ENCODE results near the gene GIPR. TPM values are rescaled to one million over a fixed set of nuclear protein-coding genes. Genes with fewer than 3 reads are reported as not detected.
A peak's percentile ranks its signal among the peaks of the same experiment; 100 is the strongest.
"Not testable (repeated sequence)": the region's sequence is repeated elsewhere in the genome, so short reads cannot be mapped to it uniquely, and the experiment has no call there.

GIPR gene
- total and polyA plus RNA-seq, 2 of the 13 experiments (the other 11 are each of a cell fraction or from before 2014, with no cell fraction given): 0.15 to 1.2 TPM

DNA sequence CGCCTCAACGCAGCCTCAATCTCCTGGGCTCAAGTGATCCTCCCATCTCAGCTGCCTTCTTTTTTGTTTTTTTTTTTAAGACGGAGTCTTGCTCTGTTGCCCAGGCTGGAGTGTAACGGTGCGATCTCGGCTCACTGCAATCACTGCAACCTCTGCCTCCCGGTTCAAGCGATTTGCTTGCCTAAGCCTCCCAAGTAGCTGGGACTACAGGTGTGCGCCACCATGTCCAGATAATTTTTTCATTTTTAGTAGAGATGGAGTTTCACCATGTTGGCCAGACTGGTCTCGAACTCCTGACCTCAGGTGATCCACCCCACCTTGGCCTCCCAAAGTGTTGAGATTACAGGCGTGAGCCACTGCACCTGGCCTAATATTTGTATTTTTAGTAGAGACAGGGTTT is 52.0 kb downstream of the GIPR start:
- H3K27me3 ChIP-seq (ENCODE audit: control insufficient read depth in 1 of 2, insufficient read depth in 2 of 2, low read length in 2 of 2); intact Hi-C loops (cut with micrococcal nuclease; ENCODE audit: unreplicated experiment); H3K36me3 ChIP-seq (replicated peaks in 1 of 2; ENCODE audit: control insufficient read depth in 1 of 2, insufficient read depth in 2 of 2, low read length in 2 of 2); H2AFZ ChIP-seq (ENCODE audit: low read length); DNase-seq (ENCODE audit: low spot score); ATAC-seq; CTCF ChIA-PET (ENCODE audit: low intra/inter-chr PET ratio, low total read pairs); FAIRE-seq; H3K9me3 ChIP-seq (ENCODE audit: low read length); H4K20me1 ChIP-seq (ENCODE audit: insufficient read depth, low read length); in situ Hi-C loops (cut with HindIII; ENCODE audit: extremely low pct_ligation_motif_present, low pct_unique_long_range_greater_than_20kb); H3K9ac ChIP-seq (ENCODE audit: insufficient read depth, low read depth, low read length); H3K4me3 ChIP-seq (replicated peaks in 1 of 3; ENCODE audit: insufficient read depth in 1 of 3, low read depth in 2 of 3, low read length in 3 of 3); BruUV-seq (replicated peaks): not testable (repeated sequence)
- POLR2A ChIA-PET: interaction anchor here (0.8 to 1.9 kb wide), 7 partner anchors 10 to 73 kb away, joined by 3 to 26 read pairs (median 4); partner anchors contain the start of genes DMWD, FBXO46, QPCTL and SIX5
- Histone ChIP-seq H3K4me2 (ENCODE audit: low read depth, low read length) (peak overlapping the region; percentile 59; the same call in 1 of the 2 replicates), H3K4me1 (ENCODE audit: insufficient read depth, low read length) (peaks cover 67% of the 10 kb centered on the region), H3K79me2 (ENCODE audit: insufficient read depth, low read length) (peaks cover 38% of the 10 kb centered on the region), H3K27ac (ENCODE audit: extremely low read length, insufficient read depth, low read length) (peak overlapping the region; percentile 75)
- WGBS (ENCODE audit: low lambda C conversion rate): 97% methylated on average over 11 of the region's 11 CpGs
- TF ChIP-seq CHD4 (IDR thresholded peaks at IDR 0.05; ENCODE audit: borderline replicate concordance, low read length) (0 out of 2 replicates have a peak, but pooled peaks have one; percentile 54), ZNF460 (CRISPR knock-in tag; IDR thresholded peaks at IDR 0.05; ENCODE audit: borderline replicate concordance) (peak; percentile 71)

DNA sequence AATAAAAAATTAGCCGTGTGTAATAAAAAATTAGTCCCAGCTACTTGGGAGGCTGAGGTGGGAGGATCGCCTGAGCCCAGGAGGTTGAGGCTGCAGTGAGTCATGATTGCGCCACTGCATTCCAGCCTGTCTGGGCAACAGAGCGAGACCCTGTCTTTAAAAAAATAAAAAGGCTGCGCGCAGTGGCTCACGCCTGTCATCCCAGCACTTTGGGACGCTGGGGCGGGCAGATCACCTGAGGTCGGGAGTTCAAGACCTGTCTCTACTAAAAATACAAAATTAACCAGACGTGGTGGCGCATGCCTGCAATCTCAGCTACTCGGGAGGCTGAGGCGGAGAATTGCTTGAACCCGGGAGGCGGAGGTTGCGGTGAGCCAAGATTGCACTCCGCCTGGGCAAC is 60.7 kb downstream of the GIPR start:
- in situ Hi-C loops (cut with HindIII; ENCODE audit: extremely low pct_ligation_motif_present, low pct_unique_long_range_greater_than_20kb); H3K36me3 ChIP-seq (replicated peaks in 1 of 2; ENCODE audit: control insufficient read depth in 1 of 2, insufficient read depth in 2 of 2, low read length in 2 of 2); DNase-seq (ENCODE audit: low spot score); H3K9ac ChIP-seq (ENCODE audit: insufficient read depth, low read depth, low read length); FAIRE-seq; H4K20me1 ChIP-seq (ENCODE audit: insufficient read depth, low read length); H3K4me2 ChIP-seq (ENCODE audit: low read depth, low read length); ATAC-seq; BruUV-seq (replicated peaks); H3K4me3 ChIP-seq (replicated peaks in 1 of 3; ENCODE audit: insufficient read depth in 1 of 3, low read depth in 2 of 3, low read length in 3 of 3); intact Hi-C loops (cut with micrococcal nuclease; ENCODE audit: unreplicated experiment); POLR2A ChIA-PET; H3K9me3 ChIP-seq (ENCODE audit: low read length); CTCF ChIA-PET (ENCODE audit: low intra/inter-chr PET ratio, low total read pairs); H3K27ac ChIP-seq (ENCODE audit: extremely low read length, insufficient read depth, low read length); H3K27me3 ChIP-seq (ENCODE audit: control insufficient read depth in 1 of 2, insufficient read depth in 2 of 2, low read length in 2 of 2); H2AFZ ChIP-seq (ENCODE audit: low read length): not testable (repeated sequence)
- TF ChIP-seq CEBPB (IDR thresholded peaks at IDR 0.05; ENCODE audit: borderline replicate concordance, low read depth, low read length): peak; percentile 20; the same call in 1 of the 2 replicates
- TF ChIP-seq, protein P1, sequence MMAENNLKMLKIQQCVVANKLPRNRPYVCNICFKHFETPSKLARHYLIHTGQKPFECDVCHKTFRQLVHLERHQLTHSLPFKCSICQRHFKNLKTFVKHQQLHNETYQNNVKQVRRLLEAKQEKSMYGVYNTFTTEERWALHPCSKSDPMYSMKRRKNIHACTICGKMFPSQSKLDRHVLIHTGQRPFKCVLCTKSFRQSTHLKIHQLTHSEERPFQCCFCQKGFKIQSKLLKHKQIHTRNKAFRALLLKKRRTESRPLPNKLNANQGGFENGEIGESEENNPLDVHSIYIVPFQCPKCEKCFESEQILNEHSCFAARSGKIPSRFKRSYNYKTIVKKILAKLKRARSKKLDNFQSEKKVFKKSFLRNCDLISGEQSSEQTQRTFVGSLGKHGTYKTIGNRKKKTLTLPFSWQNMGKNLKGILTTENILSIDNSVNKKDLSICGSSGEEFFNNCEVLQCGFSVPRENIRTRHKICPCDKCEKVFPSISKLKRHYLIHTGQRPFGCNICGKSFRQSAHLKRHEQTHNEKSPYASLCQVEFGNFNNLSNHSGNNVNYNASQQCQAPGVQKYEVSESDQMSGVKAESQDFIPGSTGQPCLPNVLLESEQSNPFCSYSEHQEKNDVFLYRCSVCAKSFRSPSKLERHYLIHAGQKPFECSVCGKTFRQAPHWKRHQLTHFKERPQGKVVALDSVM (CRISPR knock-in tag; IDR thresholded peaks at IDR 0.05): peak; percentile 96
- TF ChIP-seq, protein P2, sequence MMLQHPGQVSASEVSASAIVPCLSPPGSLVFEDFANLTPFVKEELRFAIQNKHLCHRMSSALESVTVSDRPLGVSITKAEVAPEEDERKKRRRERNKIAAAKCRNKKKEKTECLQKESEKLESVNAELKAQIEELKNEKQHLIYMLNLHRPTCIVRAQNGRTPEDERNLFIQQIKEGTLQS (CRISPR knock-in tag; IDR thresholded peaks at IDR 0.05): peak; percentile 42; the same call in 1 of the 2 replicates
- peak; percentile 50; the same call in 1 of the 2 replicates for TF ChIP-seq ZNF121 (CRISPR knock-in tag; IDR thresholded peaks at IDR 0.05)
- TF ChIP-seq FOSL2 (CRISPR knock-in tag; IDR thresholded peaks at IDR 0.05): peak; percentile 76
- TF ChIP-seq, protein P3, sequence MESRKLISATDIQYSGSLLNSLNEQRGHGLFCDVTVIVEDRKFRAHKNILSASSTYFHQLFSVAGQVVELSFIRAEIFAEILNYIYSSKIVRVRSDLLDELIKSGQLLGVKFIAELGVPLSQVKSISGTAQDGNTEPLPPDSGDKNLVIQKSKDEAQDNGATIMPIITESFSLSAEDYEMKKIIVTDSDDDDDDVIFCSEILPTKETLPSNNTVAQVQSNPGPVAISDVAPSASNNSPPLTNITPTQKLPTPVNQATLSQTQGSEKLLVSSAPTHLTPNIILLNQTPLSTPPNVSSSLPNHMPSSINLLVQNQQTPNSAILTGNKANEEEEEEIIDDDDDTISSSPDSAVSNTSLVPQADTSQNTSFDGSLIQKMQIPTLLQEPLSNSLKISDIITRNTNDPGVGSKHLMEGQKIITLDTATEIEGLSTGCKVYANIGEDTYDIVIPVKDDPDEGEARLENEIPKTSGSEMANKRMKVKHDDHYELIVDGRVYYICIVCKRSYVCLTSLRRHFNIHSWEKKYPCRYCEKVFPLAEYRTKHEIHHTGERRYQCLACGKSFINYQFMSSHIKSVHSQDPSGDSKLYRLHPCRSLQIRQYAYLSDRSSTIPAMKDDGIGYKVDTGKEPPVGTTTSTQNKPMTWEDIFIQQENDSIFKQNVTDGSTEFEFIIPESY (CRISPR knock-in tag; IDR thresholded peaks at IDR 0.05): peak; percentile 82
- Histone ChIP-seq H3K79me2 (ENCODE audit: insufficient read depth, low read length) (peaks cover 39% of the 10 kb centered on the region), H3K4me1 (ENCODE audit: insufficient read depth, low read length) (peaks cover 28% of the 10 kb centered on the region)
- WGBS (ENCODE audit: low lambda C conversion rate): 95% methylated on average over 18 of the region's 18 CpGs
